ENCODE data around the gene FBXO11.

- no peak for TF ChIP-seq CTCF (IDR thresholded peaks at IDR 0.05)
- no peak for TF ChIP-seq POLR2AphosphoS5 (IDR thresholded peaks at IDR 0.05; ENCODE audit: low read depth, low read length)
- no peak for TF ChIP-seq REST (IDR thresholded peaks at IDR 0.05; ENCODE audit: insufficient read depth in 1 of 2, low read depth in 2 of 2, low read length in 1 of 2)
- no peak for TF ChIP-seq SIN3A (IDR thresholded peaks at IDR 0.05; ENCODE audit: borderline replicate concordance, insufficient read depth, low read depth, low read length)
Measured at GRCh38 chr2:47777277-47777937, 128.9 kb downstream of the FBXO11 start.
